HG03103 (cell line): ENCODE results near the gene RAD17.
"Not testable (repeated sequence)": the region's sequence is repeated elsewhere in the genome, so short reads cannot be mapped to it uniquely, and the experiment has no call there.

Source experiments
- ATAC-seq: cut with Tn5 transposase; IDR thresholded peaks from one replicate; pipeline ENCODE4 v1.9.1; 2021; ENCODE audit warnings: low read depth; ENCODE audit not compliant: unreplicated experiment

RAD17 gene

GRCh38 chr5:69455428-69455988 lies 85.9 kb downstream of the RAD17 start:
- ATAC-seq = not testable (repeated sequence)

- no peak for ATAC-seq
Observed at GRCh38 chr5:69462170-69462569, 92.6 kb downstream of the RAD17 start.
